ENCODE data around the gene MAD1L1. TPM values are rescaled to one million over a fixed set of nuclear protein-coding genes. Genes with fewer than 3 reads are reported as not detected.

MAD1L1 gene
- total RNA-seq, 1 donor from 2014 or later, result 112 TPM

DNA sequence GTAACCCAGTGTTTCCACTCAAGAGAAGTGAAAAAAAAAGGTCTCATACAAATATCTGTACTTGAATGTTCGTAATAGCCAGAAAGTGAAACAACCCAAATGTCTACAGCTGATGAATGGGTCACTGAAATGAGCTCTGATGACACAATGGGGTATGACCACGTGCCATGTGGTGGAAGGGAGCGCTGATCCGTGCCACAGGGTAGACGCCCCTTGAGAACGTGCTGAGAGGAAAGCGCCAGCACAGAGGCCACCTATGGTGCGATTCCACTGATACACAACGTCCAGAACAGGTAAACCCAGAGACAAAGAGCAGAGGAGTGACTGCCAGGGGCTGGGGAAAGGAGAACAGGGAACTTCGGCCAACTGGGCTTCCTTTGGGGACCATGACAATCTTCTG lies 50.3 kb downstream of the MAD1L1 start:
- intact Hi-C loops (cut with micrococcal nuclease), result no loop called here

DNA sequence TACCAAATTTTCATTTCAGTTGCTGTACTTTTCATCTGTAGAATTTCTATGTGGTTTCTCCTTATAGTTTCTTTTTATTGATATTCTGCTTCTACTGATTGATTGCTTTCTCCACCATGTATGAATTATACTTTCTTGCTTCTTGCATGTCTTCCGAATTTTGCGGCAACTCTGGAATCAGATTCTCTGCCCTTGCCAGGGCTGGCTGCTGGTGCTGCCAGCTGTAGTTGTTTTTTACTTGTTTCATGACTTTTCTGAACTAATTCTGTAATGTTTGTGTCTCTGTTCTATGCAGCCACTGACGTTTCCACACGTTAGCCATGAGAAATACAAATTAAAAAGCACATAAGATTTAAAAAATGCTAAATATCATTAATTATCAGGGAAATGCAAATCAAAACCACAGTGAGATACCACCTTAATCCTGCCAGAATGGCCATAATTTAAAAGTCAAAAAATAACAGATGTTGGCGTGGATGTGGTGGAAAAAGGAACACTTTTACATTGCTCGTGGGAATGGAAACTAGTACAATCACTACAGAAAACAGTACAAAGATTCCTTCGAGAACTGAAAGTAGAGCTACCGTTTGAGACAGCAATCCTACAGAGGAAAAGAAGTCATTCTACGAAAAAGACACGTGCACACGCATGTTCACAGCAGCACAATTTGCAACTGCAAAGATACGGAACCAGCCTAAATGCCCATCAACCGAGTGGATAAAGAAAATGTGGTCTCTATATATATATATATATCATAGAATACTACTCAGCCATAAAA lies 51.5 kb downstream of the MAD1L1 start:
- intact Hi-C loops (cut with micrococcal nuclease), result no loop called here

DNA sequence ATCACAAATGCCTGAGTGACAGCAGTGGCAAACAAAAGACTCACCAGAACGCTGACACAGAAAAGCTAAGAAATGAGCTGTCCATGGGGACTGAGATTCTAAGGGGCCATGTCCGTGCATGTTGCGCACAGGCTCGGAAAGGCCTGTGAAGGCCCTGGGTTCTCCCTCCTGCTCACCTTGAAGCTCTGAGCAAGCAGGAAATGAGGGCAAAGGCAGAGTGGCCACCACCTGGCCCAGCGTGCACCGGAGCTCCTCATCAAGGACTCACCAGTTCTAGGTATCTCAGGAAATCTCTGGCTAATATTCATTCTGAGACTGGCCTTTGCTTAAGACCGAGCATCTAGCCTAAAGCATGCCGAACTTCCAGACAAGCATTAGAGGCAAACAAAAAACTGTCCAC lies 52.7 kb downstream of the MAD1L1 start:
- intact Hi-C loops (cut with micrococcal nuclease), result no loop called here

DNA sequence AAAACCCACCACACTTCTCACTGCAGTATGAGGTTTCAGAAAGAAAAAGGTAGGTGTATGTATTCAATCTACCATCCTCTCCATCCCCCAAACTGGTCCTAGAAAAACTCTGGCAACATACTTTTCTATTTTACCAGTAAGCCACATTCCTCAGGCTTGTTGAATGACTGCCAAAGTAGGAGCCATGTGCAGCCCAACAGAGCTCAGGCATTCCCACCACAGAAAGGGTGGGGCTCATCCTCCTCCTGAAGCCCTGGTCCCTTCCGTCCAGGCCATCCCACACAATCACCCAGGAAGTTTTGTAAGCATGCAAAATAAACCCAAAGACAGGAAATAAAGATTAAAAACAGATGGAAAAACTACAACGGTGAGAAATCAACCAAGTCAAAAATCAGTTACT lies 57.2 kb downstream of the MAD1L1 start:
- intact Hi-C loops (cut with micrococcal nuclease), result no loop called here

DNA sequence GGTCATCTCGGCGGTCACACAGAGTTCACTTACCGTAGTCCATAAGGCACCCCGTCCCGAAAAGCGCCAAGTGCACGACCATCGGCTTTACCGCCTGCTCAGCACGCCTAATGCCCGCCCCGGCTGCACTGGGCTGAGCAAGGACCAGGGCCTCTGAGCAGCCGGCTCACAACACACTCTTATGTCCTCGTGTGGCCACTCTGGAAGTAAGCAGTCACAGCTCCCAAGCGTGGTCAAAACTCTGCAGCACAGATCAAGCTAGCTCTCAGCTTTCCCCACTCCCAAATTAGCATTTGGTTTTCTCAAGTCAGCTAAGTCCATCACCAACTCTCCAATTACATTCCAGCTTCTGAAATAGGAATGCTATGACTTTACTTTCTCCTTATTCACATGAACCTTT lies 57.7 kb downstream of the MAD1L1 start:
- intact Hi-C loops (cut with micrococcal nuclease), result no loop called here

DNA sequence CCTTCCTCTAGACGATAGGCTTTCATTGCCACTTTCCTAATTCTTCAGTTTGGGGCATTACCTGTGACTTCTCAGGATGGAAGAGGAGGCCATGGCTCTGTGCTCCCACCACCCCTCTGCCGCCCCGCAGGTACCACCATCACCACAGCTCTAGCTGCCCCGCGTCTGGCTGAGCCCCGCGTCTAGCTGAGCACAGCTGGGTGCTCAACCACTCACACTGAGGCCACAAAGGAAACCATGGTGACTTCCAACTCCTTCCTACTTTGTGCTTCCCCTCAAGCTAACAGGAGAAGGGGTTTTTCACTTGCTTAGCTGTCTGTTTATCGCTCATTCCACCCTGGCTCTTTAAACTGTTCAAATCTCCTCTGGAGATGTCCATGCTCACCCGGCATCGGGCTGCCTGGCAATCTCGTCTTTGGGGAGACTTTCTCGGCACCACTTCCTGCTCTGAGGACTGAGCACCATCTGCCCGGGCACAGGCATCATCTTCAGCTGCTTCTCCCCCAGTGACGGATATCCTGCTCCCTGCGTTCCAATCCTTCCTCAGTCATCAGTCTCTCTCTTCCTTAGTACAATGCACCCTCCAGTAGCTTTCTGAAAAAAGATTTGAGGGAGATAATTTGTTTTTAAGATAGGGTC lies 59.4 kb downstream of the MAD1L1 start:
- intact Hi-C loops (cut with micrococcal nuclease), result no loop called here

DNA sequence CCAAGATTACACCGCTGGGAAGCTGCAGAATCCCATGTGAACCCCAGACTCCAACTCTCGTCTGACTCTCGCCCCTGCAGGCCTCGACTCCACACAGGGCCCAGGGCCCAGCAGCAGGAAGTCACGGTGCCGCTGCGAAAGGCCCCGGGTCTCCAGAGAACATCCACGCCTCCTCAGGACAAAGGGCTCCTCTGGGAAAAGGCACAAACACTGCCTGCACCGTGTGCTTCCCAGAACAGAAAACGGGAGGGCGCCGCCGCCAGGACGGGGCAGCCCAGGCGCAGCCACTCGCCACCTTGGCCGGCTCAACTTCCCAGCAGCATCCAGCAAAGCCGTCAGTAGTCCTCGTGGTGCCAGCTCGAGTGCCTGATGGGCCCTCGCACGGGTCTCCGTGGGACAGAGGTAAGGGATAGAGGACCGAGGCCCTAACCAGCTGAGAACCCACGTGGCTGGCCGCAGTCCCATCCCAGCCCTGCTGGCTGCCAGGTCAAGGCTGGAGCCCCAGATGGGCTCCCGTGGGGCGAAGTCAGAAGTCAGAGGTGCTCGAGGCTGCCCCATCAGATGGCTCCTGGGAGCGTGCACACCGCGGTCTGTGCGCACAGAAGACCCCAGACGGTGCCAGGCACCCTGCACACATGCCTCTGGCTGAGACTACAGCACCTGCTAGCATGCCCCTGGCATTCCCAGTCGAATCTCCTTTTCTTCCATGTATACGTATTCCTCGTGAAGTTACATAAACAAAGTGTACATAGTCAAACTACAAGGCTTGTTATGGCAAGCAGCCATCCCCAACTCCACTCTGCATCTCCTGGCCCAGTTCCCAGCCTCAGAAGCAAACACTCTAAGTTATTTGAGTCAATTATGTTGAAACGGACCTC lies 60.2 kb downstream of the MAD1L1 start:
- intact Hi-C loops (cut with micrococcal nuclease), result no loop called here

DNA sequence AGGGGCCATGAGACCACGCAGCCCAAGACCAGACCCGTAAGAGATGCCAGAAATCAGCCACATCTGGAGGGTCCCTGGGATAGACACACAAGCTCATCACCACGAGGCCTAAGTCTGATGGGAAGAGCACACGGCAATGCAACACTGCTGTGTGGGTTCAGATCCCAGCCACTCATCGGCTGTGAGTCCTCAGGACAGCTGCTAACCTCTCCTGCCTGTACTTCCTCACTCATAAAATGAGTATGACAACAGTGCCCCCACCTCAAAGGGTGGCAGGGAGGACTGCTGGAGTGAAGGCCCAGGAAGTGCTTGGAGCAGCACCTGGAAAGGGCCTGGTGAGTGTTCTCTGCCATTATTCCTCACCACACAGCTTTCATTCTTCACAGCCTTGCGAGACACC lies 60.9 kb downstream of the MAD1L1 start:
- intact Hi-C loops (cut with micrococcal nuclease), result no loop called here

DNA sequence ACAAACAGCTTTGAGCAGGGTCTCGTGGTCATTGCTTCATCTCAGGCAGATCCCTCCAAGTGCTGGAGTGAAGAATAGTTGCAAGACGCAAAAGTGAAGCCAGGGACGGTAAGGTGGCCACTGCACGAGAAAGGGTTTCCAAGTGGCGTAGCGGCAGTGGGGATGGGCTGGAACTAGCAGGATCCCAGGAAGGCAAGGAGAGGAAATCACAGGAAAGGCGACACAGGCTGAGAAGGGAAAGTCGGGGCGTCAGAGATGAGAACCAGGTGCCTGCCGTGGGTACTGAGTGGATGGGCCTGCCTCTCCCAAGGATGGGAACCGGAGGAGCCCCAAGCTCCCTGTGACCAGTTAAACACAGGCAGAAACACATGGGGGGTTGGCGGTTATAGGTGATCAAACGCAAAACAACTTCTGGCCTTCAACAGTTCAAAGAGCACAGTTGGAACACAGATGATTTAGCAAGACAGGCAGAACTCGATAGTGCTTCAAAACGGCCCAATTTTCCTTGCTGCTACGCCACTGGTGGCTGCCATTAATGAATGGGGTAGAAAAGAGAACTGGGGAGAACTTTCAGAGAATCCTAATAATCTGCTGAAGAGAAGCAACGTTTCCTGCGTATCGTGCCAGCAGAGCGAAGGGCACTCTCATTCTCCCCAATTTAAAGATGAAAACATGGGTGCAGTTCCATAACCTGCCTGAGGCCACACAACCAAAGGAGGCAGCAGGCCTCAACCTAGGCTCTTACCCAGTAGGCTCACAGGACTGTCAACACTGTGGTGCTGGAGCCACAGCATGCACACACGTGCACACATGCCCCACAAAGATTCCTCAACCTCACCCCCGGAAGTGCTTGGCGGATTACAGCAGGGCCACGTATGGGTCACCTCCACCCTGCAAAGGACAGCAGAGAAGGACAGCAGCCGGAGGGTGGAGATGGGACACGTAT lies 61.9 kb downstream of the MAD1L1 start:
- intact Hi-C loops (cut with micrococcal nuclease), result no loop called here

DNA sequence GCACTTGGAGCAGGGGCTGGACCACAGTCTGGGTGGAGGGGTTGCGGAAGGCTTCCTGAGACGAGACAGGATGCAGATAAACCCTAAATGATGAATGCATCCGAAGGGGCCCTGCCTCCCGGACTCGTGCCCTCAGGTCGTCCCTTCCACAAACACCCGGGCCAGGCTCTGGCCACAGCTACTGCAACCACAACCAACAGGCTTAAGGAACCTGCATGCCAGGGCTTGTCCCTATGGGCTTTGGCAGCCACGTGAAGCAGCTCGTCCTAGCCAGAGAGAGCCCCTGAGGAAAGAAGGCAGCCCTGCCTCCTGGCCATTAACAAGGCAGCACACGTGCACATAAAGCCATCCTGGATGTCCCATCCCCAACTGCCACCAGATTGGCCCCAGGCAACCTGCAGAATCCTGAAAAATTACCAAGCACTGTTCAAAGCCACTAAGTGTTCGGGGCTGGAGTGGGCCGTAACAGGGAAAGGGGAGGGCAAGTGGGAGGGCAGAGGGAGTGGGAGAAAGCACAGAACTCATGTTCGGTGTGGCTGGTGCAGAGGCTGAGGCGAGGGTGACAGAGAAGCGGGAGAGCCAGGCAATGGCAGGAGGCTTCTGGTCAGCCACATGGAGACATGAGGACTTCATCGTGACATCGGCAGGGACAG lies 62.7 kb downstream of the MAD1L1 start:
- intact Hi-C loops (cut with micrococcal nuclease), result no loop called here

DNA sequence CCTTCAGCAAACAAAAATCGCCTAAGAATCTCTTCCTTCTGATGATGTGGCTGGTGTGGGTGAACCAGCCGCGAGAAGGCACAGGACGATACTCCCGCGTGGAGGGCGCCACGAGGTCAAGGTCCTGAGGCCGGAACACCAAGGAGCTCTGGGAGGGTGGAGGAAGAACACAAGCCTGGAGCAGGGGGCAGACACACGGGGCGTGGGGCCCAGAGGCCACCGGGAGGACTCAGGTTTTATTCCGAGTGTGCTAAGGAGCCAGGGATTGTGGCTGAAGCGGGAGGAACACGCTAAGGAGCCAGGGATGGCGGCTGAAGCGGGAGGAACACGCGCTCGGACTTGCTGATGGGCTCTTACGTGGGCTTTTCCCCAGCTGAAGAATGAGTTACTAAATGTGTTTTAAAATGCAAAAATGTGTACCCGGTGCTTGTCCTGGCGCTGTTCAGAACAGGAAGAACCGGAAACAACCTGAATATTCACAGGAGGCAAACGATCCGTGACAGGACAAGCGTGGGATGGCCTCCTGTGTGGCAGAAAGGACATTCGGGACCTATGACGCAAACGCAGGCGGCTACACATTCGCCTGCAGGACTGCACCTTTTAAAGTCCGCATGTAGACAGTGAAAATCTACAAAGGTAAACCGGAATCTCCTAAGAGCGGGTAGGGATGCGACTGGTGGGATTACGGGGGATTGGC lies 64.0 kb downstream of the MAD1L1 start:
- intact Hi-C loops (cut with micrococcal nuclease), result no loop called here

DNA sequence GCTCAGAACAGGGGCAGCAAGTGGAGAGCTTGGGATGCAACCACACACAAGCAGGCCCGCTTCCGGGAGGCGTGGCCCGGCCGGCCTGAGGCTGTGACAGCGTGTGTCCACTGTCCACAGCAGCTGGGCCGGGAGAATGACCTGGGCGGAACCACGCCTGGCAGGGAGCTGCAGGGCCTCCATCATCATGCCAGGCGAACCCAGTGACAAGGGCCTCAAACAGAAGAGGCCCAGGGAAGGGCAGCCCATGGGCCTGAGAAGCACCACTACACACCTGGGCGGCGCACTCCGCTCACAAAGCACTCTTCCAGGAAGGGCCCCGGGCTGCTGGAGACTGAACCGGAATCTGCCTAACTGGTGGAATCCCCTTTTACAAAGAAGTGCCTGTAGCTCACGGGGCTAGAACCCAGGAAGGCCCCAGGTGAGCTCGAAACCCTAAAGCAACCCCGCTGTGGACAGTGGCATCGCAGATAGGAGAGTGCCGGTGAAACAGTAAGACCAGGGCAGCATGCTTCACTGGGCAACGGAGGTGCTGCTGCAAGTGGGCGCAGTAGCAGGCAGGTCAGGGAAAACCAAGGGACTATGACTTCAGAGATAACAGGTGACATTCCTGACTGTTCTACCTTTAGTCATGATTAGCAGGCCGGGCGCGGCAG lies 66.0 kb downstream of the MAD1L1 start:
- intact Hi-C loops (cut with micrococcal nuclease), result no loop called here

DNA sequence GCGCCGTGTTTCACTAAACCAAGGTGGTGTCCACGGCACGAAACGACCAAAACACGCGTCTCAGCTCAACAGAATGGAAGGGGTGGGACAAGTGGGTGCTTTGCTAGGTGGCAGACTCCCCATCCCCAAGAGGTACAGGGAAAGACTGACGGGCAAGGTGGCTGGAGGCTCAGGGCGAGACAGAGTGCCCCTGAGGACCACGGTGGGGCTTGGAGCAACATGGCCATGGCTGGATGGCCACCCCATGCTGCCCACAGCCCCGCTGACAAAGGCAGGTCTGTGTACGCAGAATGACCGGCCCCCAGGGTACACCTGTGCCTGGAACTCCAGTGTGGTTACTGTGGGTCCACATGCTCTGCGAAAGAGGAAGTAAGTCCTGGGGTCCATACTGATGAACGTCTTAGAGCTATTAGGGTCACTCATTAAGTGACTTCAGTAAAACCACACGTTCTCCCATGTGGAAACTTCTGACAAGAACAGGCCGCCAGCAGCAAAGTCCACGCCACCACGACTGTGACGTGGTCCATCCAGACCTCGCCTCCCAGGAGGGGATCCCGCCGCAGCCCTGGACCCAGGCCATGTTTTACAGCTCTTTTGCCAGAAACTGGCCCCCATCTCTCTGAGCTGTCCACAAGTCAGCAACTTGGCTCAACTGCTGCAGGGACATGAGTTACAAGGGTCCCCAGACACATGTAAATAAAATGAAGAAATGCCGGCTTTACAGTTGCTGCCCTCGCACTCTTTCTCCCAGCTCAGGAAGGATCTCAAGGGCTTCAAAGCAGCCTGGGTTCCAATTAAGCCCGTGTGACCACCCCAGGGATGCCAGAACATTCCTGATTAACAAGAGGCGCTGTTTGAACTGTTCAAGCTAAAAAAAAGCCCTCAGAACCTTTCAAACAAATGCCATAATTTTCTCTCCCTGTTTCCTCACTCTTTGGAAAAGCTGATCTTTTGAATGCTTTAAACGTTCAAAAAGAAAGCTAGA lies 66.8 kb downstream of the MAD1L1 start:
- intact Hi-C loops (cut with micrococcal nuclease), result no loop called here

DNA sequence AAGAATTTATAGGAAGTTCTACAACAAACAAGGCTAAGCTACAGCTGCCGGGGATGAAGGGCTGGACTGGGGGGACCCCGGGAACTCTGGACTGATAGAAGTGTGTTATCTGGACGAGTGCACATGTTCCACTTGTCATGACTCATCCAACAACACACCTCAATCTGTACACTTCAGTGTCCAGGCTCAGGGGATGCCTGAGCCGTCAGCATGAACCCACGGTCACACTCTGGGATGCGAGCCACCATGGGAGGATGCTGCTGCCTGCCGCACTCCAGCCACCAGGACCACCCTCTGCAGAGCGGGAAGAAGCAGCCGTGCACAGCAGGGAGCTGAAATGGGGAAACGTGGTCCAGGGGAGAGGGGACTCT lies 67.5 kb downstream of the MAD1L1 start:
- intact Hi-C loops (cut with micrococcal nuclease), result no loop called here

DNA sequence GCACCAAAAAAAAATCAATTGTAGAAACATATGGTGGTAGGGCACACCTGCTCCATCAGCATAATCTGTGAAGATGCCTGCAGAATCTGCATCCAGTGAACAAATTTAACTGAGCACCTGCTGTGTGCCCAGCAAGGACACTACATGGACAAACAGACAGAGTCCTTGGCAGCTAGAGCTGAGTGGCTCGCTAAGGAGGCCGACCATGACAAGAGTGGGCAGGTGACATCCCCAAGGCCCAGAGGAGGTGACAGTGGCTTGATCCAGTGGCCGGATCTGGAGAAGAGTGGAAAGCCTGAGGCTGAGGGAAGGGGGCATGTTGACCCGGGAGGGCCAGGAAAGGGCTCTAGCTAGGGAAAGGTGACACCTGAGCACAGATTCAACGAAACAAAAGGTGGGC lies 68.1 kb downstream of the MAD1L1 start:
- intact Hi-C loops (cut with micrococcal nuclease), result no loop called here

DNA sequence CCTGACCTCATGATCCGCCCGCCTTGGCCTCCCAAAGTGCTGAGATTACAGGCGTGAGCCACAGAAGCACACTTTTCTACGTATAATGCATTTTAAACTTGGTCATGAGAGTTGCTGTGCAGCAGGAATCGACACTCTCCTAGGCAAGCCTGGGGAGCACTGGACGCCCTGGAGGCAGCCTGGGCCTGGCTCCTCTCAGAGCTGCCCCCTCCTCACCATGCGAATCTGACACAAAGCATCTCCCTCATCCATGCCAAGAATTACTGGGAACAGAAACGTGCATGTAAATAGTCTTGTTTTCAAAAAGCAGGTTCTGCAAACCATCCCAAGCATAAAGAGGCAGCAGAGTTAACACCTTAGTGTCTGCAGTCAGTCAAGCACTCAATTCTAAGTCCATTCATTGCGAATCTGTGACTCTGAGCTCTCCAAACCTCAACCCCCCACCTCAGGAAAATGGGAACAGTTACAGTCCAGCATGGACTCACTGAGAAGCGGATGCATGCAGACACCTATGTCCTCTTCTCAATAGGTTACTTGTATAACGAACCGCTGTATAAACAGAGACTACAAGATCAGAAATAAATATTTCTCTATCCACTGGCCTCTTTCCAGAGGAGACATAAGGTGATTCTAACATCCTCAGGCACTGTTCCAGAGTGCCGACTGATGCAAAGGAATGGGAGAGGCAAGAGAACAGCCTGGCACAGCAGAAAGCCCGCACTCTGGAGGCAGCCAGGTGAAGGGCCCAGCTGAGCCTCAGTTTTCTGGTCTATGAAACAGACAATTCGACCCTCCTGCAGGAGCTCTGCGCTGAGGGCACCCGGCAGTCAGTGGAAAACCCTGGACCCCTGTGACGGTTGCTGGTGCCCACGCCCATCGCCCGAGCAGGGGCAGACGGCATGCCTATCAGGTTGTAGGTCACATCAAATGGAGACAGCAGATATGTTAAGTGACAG lies 68.9 kb downstream of the MAD1L1 start:
- intact Hi-C loops (cut with micrococcal nuclease), result no loop called here

DNA sequence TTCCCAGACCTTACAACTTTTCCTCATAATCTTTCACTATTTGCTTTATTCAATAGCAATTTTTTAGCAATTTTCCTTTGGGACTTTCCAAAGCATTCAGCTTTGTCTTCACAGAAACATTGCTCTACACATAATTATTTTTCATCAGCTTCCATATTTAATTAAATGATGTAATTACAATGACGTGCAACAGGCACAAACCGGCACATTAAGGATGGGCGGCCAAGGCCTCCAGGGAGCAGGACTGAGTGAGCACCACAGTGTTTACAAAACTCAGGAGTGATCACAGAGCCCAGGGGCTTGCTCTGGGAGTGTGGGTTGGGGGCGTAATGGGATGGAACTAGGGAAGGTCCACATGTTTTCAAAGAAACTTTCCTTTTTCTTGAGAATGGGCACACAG lies 69.8 kb downstream of the MAD1L1 start:
- intact Hi-C loops (cut with micrococcal nuclease), result no loop called here

All from T-helper 1 cell treated with Interleukin-12 subunit alpha and Interleukin-12 subunit beta and Interleukin-4 antibody, amounts not matched to agents 30 ng/mL and 1 ng/mL, for 36 hours (primary cell).